Progenitor cell of endocrine pancreas (in vitro differentiated cells): Measurements from ENCODE around the gene ATP2A1. TPM values are rescaled to one million over a fixed set of nuclear protein-coding genes. Genes with fewer than 3 reads are reported as not detected.

Source experiments
- DNase-seq: peaks from one replicate; pipeline ENCODE4 v3.0.0; 2021; ENCODE audit warnings: low spot score; ENCODE audit not compliant: unreplicated experiment
- H3K27ac Mint-ChIP-seq: 2 replicates; pipeline ENCODE4 v1.8.0; 2021; ENCODE audit warnings: mild to moderate bottlenecking, moderate library complexity, mixed read lengths
- H3K27me3 Mint-ChIP-seq: 2 replicates; pipeline ENCODE4 v1.8.0; 2021; ENCODE audit warnings: mixed read lengths
- H3K36me3 Mint-ChIP-seq: 2 replicates; pipeline ENCODE4 v1.8.0; 2022; ENCODE audit warnings: mixed read lengths; ENCODE audit not compliant: insufficient read depth
- H3K4me1 Mint-ChIP-seq: 2 replicates; pipeline ENCODE4 v1.8.0; 2021; ENCODE audit warnings: low read depth, mixed read lengths
- H3K4me3 Mint-ChIP-seq: 2 replicates; pipeline ENCODE4 v1.8.0; 2021; ENCODE audit warnings: low read depth, mild to moderate bottlenecking, moderate library complexity, mixed read lengths
- H3K9me3 Mint-ChIP-seq: 2 replicates; pipeline ENCODE4 v1.8.0; 2021; ENCODE audit warnings: low read depth, mixed read lengths
- total RNA-seq: library from RNA; stranded (reverse); gene quantifications from 2 replicates; pipeline ENCODE4 v1.2.1, GENCODE V29; 2021
- TF ChIP-seq, protein P1 (sequence below): fragments of 200-600 bp; sonication (generic); IDR thresholded peaks from one replicate; pipeline ENCODE4 v1.5.0; 2021; ENCODE audit warnings: antibody characterized with exemption, mild to moderate bottlenecking; ENCODE audit not compliant: unreplicated experiment

ATP2A1 gene
- total RNA-seq, 1 donor from 2014 or later, result 3.0 TPM

DNA sequence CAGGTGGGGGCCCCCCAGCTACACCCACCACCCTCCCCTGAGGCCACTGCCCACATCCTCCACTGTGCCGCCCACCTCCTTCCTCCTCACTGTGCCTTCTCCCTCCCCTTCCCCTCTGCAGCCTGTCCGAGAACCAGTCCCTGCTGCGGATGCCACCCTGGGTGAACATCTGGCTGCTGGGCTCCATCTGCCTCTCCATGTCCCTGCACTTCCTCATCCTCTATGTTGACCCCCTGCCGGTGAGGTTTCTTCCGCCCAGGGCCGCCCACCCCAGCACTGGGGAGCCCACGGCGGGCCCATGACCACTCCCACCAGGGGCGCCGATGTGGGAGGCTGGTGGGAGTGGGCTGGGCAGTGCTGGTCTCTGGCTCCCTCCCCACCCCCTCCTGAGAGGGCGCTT, 24.6 kb downstream of the ATP2A1 start:
- H3K36me3 Mint-ChIP-seq, result no peaks in the 10 kb centered on the region
- DNase-seq, result no peak
- no peaks in the 10 kb centered on the region for H3K27me3 Mint-ChIP-seq
- no peaks in the 10 kb centered on the region for H3K9me3 Mint-ChIP-seq
- TF ChIP-seq, protein P1, sequence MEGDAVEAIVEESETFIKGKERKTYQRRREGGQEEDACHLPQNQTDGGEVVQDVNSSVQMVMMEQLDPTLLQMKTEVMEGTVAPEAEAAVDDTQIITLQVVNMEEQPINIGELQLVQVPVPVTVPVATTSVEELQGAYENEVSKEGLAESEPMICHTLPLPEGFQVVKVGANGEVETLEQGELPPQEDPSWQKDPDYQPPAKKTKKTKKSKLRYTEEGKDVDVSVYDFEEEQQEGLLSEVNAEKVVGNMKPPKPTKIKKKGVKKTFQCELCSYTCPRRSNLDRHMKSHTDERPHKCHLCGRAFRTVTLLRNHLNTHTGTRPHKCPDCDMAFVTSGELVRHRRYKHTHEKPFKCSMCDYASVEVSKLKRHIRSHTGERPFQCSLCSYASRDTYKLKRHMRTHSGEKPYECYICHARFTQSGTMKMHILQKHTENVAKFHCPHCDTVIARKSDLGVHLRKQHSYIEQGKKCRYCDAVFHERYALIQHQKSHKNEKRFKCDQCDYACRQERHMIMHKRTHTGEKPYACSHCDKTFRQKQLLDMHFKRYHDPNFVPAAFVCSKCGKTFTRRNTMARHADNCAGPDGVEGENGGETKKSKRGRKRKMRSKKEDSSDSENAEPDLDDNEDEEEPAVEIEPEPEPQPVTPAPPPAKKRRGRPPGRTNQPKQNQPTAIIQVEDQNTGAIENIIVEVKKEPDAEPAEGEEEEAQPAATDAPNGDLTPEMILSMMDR, result no peak
- no peak overlapping the region for H3K4me3 Mint-ChIP-seq
- no peaks in the 10 kb centered on the region for H3K4me1 Mint-ChIP-seq
- no peak overlapping the region for H3K27ac Mint-ChIP-seq

DNA sequence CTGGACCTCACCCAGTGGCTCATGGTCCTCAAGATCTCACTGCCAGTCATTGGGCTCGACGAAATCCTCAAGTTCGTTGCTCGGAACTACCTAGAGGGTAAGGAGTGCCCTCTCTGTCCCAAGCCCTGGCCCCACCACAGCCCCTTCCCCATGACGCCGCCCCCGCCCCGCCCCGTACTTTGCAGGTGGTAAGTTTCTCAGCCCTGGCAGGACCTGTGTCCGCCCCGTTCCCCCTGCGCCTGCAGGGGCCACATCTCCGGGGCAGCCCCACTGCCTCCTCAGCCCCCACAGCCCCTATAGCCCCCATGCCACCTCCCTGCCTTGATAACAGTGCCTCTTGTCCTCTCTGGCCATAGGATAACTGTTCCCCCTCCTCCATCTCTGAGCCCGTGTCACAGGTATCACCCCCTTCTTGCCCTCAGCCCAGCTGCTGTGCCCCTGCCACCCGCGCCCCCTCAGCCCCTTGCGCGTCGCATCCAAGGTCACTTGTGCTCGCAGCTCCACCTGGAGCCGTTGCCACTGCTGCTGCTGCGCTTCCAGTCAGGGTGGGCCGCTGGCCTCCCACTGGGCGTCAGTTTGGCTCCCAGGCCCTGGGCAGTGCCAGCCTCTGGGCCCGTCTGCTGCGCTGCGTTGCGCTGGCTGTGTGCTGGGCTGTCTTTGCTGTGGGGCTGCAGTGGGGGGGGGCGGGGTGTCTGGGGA, 25.2 kb downstream of the ATP2A1 start:
- DNase-seq, result no peak
- no peak overlapping the region for H3K4me3 Mint-ChIP-seq
- no peaks in the 10 kb centered on the region for H3K36me3 Mint-ChIP-seq
- TF ChIP-seq, protein P1, result no peak
- no peaks in the 10 kb centered on the region for H3K9me3 Mint-ChIP-seq
- no peak overlapping the region for H3K27ac Mint-ChIP-seq
- H3K27me3 Mint-ChIP-seq, result no peaks in the 10 kb centered on the region
- H3K4me1 Mint-ChIP-seq, result no peaks in the 10 kb centered on the region

DNA sequence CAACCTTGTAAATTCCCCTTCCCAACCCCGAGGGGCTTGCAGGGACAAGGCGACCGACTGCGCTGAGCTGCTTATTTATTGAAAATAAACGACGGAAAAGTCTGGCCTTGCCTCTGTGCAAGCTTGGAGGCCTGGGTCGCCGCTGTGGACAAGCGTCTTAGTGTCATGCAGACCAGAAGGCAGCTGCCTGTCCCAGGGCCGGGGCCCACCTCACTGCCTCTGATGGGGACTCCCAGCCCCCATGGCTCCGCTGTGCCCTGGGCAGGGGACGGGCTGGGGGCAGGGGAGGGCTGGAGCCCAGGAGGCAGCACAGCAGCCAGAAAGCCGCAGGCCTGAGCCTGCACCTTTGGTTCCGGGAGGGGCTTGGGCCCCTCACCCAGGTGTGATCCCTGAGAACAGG, 26.1 kb downstream of the ATP2A1 start:
- H3K27me3 Mint-ChIP-seq, result no peaks in the 10 kb centered on the region
- no peaks in the 10 kb centered on the region for H3K9me3 Mint-ChIP-seq
- H3K27ac Mint-ChIP-seq, result no peak overlapping the region
- no peaks in the 10 kb centered on the region for H3K4me1 Mint-ChIP-seq
- H3K4me3 Mint-ChIP-seq, result no peak overlapping the region
- TF ChIP-seq, protein P1, result no peak
- no peak for DNase-seq
- H3K36me3 Mint-ChIP-seq, result no peaks in the 10 kb centered on the region

DNA sequence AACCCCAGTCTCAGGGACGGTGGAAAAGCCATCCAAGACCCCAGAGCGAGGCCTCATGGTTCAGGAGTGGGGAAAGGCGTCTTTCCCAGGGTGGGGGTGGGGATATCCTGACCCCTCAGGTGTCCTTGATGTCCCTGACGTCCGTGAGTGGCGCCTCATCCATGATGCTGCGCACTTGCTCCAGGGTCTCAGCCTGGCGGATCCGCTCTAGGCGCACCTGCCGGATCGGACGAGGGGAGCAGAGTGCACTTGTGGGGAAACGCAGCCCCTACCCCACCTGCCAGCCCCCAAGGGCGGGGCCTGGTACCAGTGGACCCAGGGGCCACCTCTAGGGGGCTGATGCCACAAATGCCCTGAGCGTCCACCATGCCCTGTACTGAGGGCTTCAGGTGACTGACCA, 26.5 kb downstream of the ATP2A1 start:
- Mint-ChIP-seq H3K36me3 (no peaks in the 10 kb centered on the region), H3K27me3 (no peaks in the 10 kb centered on the region), H3K27ac (no peak overlapping the region), H3K4me3 (no peak overlapping the region), H3K4me1 (no peaks in the 10 kb centered on the region), H3K9me3 (no peaks in the 10 kb centered on the region)
- TF ChIP-seq, protein P1, result no peak
- no peak for DNase-seq

DNA sequence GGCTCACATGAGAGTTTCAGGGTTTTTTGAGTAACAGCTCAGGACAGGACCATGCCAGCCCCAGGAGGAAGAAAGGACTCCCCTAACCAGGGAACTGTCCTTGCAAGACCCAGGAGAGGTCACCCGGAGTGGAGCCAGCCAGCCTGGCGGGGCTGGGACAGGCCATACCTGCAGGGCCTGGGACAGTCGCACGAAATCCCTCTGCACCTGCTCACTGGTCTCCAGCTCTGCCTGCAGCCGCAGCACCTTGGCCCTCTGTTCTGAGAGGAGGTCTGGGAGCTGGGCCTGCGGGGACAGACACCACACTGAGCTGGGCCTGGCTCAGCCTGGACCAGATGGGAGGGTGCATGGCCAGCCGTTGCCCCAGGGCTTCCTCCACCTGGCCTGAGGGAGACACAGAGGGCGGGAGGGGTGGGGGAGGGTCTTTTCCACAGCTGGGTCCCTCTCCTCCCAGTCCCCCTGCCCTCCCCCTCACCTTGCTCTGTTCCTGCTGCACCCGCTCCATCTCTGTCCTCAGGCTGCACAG, 27.0 kb downstream of the ATP2A1 start:
- Mint-ChIP-seq H3K27ac (no peak overlapping the region), H3K27me3 (no peaks in the 10 kb centered on the region)
- no peak for DNase-seq

More for the DNA sequence above, 27.0 kb downstream of the ATP2A1 start:
- no peaks in the 10 kb centered on the region for H3K36me3 Mint-ChIP-seq
- TF ChIP-seq, protein P1, result no peak
- no peak overlapping the region for H3K4me3 Mint-ChIP-seq
- H3K9me3 Mint-ChIP-seq, result no peaks in the 10 kb centered on the region
- no peaks in the 10 kb centered on the region for H3K4me1 Mint-ChIP-seq
